ENCODE measurements around the gene TIMP2.
A peak's percentile ranks its signal among the peaks of the same experiment; 100 is the strongest.
"Not testable (repeated sequence)": the region's sequence is repeated elsewhere in the genome, so short reads cannot be mapped to it uniquely, and the experiment has no call there.

TIMP2 gene

DNA sequence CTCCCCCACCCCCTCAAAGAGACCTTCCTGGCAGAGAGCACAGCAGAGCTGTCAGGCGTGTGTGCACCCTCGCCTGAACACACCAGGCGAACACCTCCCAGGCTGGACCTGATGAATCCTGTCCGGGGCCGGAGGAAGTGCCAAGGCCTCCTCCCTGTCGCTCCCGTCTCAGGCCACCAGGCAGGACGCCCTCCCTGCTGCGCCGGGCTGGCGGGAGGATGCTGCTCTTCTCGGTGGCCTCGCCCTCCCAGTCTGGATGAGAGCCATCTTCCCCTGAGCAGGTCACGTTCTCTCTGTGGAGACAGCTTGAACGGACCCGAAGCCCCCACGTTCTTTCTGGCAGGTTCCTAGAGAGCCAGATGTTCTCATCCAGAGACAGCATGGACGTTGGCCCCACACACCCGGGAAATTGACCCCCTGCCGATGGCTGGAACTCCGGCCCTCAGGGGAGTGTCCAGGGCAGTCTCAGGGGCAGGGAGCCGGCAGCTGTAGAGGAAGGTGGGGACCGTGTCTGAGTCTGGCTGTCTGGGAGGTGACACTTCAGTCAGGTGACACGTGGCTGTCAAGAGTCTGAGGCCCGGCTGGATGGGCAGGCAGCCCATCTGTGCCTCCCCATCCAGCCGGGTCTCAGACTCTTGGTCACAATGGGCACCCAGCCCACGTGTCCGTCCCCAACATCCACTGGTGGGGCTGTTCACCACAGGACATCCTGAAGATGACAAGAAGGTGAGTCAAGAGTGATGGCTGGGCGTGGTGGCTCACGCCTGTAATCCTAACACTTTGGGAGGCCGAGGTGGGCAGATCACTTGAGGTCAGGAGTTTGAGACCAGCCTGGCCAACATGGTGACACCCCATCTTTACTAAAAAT, 5.0 kb upstream of the TIMP2 start:
- DNase-seq = no peak

DNA sequence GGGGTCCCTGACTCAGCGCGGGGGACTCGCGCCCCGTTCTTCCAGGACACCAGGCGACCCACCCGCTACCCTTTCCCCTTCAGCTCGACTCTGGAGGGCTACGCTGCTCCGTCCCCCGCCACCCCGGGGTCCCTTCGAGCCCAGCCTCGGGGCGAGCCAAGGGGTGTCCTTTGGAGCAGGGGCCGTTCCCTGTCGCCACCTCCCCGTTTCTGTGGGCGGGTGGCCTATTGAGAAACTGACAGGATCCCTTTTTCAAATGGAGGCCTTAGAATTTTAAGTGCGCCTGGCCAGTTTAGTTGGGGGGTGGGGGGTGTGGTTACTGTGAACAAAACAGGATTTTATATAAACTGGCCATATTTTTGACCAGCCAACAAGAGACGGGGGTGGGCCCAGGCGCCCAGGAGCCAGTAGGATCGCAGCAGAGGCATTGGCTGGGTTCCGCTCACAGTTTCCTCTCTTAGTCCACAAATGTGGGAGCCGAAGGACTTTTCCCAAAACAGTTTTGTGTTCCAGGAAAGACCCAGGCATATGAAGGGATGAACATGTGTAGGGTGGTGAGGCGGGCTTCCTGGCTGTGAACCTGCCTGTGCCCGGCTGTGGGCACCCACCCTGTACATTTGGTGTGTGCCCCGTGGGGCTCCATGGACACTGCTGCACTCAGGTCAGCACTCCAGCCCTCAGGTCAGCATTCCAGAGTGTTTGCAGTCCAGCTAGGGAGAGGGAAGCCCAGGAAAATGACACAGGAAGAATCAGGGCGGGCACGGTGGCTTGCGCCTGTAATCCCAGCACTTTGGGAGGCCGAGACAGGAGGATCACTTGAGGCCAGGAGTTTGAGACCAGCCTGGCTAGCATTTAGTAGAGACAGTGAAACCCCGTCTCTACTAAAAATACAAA, 722 bp upstream of the TIMP2 start:
- DNase-seq = no peak

DNA sequence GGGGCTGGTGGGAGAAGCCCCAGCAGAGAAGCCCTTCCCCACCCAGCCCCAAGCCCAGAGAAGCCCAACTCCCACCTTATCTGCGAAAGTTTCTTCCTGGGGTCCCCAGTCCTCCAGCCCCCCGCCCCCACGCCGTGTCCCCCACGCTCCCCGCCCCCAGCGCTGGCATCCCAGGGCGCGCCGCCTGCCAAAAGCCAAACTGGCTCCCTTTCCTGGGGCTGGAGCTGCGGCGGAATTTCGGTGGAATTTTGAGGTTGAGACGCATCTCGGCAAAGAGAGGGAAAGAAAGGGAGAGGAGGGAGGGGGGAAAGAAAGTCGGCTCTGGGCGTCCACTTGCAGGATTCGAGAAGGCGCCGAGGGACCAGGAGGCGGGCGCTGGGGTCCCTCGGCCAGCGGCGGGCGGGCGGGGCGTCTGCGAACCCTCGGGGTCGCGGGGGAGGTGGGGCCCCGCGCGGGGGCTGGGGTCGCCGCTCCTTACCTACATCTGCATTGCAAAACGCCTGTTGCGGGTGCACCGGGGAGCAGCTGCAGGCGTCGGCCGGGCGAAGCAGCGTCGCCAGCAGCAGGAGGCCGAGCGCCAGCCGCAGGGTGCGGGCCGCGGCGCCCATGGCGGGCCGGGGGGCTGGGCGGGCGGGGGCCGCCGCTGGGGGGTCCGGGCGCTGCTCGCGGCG, 571 bp downstream of the TIMP2 start:
- DNase-seq = no peak

DNA sequence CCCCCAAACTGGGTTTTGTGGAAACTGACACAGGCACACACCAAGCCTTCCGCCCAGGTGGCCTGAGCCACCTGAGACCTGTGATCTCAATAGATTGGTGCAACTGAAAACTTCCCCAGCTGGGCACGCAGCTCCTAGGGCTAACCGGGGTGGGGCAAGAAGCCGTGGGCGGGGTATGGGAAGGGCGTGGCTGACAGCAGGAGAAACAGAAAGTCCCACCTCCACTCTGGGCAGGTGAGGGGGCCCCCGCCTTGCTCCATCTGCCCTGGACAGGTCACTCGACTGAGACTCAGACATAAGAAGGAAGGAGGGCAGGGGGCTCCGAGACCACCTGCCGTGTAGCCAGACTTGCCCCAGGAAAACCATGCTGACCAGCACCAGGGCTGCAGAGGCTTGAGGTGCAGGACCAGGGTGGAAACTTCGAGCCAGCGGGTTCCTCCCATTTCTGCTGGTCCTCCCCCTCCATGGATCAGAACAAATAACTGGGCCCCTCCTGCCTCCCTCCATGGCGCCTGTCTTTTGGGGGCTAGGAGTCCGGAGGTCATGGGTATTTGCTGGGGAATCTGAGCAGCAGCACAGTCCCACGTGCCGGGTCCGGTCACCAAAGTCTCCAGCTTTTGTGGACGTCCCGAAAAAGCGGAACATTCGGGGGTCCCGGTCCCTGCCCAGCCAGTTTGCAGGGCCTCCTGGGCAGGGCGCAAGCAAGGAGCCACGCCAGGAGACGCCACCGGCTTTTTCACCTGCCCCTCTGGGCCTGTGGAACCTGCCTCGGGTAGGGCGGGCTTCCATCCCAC, 1.3 kb downstream of the TIMP2 start:
- DNase-seq = no peak

DNA sequence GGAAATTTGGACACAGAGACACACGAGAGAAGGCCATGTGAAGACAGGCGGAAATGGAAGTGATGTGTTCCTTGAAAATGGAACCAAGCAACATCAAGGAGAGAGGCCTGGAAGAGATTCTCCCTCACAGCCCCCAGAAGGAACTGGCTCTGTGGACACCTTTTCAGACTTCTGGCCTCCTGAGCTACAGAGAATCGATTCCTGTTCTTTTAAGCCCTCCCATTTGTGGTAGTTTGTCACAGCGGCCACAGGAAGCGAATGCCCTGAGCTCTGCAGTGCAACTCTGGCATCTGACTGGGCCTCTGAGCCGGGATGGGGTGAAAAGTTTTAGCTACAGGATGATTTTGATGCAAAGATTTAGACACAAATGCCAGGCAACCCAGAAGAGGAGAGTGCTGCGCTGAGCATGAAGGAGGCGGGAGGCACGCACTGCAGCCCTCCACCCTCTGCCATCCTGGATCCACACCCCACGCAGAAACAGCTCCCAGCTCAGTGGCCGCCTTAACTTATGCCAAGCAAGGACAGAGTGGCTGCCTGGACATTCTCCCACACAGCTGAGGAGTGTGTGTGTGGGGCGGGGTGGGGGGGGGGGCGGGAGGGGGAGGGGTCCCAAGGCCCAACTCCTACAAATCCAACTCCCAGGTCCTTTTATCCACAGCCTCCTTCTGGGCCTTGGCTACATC, 2.2 kb downstream of the TIMP2 start:
- no peak for DNase-seq

DNA sequence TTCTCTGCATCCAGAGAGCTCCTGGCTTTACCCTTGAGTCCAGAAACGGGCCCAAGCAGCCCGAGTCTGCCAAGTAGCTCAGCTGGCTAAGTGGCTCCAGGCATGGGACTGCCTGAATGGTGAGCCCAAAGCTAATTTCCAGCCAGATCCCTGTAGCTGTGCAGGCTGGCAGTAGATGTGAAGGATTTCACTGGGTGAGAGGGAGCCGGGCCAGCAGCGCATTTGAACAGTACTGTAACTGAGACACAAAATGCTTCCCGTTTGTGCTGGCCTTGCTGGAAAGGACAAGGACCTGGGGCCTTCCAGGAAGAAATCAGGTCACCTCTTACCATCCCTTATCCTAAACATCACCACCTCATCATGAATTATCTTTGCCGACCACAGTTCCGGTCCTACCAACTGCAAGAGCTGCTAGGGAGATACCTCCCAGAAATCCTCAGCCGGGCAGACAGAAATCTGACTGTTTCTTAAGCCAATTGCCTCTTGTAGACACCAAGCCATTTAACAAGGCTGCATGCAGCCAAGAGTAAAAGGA, 3.7 kb downstream of the TIMP2 start:
- DNase-seq = no peak

DNA sequence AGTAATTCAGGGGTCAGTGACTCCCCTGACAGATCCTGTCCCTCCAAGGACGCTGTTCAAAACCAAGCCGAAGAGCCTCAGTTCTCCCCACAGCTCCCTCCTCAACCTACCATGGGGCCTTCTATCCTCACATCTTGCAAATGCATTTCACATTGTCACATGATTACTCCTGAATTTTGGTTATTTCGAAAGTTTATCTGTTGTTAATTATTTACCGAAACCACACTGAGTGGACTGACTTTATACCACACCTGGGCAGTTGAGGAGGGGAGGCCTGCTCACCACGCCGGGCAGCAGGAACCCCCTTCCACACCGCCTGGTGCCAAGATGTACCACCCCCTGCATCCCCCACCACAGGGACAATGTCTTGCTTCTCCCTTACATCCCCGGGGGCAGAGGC, 4.7 kb downstream of the TIMP2 start:
- DNase-seq = no peak

DNA sequence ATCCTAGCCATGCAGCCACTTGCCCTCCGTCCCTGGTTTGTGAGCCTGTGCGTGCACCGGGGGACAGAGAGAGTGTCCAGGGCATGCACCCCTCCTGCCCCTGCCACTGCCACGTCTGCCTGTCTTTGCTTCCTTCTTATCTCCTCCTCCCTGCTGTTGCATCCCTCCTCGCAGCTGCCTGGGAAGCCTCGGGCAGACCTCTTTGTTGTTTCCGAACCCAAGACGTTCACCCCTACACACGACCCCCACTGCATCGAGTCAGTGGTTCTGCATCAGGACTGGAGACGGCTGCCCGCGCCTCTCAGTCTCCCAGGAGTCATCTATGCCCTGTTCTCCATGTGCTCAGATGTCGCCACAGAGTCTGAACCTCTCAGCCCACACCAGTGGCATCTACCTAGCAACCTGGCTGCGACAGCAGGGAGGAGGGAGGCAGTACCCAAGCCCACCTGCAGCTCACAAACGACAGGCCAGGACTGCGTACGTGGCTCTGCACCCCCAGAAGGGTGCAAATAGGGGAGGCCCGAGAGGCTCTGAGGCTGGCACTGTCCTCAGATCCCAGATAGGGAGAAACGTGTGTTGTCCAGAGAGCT, 5.2 kb downstream of the TIMP2 start:
- no peak for DNase-seq

DNA sequence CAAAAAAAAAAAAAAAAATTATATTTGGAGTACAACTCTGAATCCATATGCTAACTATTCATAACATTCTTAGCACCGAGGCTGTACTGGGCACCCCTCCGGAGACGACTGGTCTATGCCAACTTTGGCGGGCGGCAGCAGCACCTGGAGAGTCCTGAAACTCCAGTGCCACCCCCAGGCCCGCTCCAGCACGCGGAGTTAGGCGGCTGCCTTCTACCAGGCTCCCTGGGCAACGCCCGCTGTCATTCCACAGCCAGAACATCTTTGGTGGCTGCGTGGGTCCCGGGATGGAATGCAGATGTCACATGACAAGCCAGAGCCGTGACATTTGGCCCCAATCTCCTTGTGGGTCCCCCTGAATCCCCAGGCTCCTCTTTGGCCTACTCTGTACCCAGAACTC, 6.2 kb downstream of the TIMP2 start:
- DNase-seq = no peak

DNA sequence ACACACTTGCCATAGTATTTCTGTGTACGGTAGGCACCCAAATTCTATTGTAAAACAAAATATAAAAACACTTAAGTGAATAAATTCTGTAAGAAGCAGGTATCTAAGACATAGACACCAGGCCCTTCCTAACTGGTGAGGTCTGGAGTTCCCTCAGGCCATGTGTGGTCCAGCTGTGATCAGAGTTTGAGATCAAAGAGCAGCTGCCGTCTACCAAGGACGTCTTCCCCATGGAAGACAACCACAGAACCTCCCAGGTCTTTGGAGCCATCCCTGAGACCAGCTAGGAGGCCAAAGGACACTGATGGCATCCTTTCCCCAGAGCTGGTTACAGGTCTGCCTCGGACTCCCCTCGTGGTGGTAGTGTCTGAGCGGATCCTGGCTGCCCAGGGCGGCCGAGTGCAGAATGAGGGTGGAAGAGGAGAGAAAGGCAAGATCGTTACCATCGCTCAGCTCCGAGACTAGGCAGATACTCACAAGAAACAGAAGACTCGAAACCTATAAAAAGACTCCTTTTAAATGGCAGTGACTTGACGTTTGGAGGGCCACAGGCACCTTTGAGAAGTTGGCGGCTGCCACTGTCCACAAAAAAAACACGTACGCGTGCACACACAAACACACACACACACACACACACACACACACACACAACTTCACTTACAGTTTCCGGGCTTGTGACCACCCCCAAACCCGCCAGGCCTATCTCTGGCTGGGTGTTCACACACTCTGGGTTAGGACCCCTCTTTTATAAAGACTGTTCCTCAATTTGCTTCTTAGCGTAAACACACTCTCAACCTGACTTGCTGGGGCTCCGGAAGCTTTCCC, 7.5 kb downstream of the TIMP2 start:
- no peak for DNase-seq

DNA sequence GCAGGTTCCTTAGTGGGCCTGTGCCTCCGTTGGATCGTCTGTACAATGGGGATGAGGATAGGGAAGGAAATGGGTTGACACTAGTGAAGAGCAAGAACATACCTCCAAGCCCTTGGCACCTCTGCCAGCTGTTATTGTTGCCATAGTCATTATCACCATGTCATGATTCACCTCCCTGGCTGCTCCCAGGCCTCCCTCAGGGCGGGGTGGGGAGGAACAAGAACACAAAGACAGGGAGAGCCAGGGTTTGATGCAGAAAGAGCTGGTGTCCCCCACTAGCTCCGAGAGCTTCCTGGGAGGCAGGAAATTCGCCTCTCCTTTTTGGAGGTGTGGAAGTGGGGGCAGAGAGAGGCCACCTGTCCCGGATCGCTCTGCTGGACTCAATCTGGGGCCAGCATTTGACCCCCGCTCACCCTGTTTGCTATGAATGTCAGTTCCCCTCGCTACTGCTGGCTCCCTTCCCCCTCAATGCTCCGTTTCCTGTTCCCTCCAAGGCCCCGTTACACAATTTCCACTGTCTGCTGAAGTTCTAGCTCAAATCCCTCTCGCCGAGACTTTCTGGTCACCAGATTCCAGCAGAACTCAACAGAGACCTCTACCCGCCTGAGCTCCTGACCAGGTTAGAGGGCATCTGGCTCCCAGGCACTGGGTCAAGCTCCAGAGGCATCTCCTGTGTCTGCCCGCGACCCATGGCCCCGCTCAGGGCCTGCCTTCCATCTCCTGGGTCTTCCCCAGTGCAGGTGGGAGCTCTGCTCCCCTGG, 9.1 kb downstream of the TIMP2 start:
- no peak for DNase-seq

DNA sequence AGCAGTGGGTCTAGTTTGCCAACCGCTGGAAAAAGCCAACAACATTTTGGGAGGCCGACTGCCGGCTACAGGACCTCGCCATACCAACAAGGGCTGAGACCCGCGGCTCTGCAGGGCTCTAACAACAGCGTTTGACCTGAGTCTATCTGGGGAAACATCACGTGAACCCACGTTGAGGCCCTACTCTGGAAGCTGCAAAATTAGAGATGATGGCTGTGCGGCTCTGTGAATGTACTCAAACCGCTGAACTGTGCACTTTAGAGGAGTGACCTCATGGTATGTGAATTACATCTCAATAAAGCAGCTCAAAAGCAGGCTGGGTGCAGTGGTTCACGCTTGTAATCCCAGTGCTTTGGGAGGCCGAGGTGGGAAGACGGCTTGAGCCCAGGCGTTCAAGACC, 12.1 kb downstream of the TIMP2 start:
- no peak for DNase-seq

DNA sequence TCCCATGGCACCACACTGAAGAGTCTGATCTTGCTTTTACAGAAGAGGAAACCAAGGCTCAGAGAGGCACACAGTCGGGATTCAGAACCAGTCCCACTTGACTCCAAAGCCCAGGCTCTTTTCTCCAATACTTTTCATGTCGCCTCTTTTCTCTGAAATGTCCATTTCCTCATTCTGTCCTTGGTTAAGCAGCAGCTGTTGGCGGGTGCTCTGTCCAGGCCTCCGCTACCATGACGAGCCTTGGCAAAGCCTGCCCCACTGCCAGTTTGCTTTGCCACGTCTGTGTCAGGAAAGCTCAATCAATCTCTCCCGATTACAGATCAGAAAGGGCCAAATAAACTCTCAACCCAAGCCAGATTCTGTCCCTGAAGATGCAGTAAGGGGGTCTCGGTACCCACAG, 13.1 kb downstream of the TIMP2 start:
- DNase-seq = no peak

DNA sequence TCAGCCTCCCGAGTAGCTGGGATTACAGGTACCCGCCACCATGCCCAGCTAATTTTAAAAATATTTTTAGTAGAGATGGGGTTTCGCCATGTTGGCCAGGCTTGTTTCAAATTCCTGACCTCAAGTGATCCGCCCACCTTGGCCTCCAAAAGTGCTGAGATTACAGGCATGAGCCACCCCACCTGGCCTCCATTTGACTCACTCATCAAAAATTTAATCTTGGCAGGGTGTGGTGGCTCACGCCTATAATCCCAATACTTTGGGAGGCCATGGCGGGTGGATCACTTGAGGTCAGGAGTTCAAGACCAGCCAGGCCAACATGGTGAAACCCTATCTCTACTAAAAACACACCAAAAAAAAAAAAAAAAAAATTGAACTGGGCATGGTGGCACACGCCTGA, 13.6 kb downstream of the TIMP2 start:
- not testable (repeated sequence) for DNase-seq

DNA sequence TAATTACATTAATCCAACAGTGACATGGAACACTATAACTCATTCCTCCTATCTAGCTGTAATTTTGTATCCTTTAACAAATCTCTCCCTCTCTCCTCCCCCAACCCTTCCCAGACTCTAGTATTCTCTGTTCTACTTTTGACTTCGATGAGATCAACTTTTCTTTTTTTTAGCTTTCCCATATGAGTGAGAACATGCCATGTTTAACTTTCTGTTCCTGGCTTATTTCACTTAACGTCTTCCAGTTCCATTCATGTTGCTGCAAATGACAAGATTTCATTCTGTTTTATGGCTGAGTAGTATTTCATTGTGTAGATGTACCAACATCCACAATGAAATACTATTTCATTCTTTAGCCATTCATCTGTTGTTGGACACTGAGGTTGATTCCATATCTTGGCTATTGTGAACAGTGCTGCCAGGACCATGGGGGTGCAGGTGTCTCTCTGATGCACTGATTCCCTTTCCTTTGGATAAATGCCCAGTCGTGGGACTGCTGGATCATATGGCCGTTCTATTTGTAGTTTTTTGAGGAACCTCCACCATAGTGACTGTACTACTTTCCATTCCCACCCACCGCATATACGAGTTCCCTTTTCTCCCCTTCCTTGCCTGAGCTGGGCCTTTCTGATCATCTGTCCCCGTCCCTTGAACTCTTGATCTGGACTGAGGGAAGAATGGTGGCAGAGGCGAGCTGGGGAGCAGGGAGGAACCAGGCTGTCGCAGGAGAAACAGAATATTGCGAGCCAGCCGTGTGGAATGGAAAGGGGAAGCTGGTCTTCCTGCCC, 14.5 kb downstream of the TIMP2 start:
- DNase-seq = no peak

DNA sequence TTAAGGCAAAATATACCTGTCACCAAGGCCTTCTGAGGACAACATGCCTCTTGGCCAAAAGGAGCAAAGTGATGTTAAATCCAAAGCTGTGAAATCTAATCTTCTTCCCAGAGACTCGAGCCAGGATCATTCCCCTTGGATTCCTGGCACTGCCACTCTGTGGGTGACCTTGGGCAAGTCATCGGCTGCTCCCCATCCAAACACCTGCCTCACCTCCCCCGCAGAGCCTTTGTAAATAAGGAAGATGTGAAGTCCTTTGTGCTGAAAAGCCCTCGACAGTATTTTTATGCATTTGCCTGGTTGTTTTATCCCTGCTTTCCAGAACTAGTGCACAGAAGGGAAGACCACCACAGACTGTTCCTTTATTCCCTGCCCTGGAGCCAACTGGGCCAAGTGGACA, 16.8 kb downstream of the TIMP2 start:
- DNase-seq = no peak

DNA sequence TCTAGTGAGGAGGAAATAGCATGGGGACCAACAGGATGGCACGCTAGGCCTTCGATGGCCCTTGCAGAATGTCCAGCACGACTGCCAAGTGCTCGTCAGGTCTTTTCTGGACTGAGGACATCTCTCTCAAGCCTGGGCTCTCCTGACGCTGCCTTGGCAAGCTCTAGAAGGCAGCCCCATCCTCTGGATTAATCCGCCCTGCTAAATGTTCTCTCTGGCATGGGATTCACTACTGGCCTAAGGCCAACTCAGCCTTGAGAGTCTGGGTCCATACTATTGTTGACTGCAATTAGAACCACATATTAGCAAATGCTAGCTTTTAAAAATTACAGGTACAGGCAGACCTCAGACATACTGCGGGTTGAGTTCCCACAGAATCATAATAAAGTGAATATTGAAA, 19.6 kb downstream of the TIMP2 start:
- peak; percentile 40 for DNase-seq

DNA sequence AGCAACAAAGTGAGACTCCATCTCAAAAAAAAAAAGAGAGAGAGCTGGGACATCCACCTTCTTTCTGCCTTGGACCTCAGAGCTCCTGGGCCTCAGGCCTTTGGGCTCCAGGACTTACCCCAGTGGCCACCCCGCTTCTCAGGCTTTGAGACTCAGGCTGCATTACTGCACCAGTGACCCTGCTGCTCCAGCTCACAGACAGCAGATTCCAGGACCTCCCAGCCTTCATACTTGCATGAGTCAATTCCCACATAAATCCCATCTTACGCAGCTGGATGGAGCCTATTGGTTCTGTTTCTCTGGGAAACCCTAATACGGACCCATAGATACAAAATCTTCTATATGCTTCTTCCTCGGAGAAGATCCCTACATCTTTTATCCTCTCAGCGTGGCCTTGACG, 20.1 kb downstream of the TIMP2 start:
- DNase-seq = no peak

DNA sequence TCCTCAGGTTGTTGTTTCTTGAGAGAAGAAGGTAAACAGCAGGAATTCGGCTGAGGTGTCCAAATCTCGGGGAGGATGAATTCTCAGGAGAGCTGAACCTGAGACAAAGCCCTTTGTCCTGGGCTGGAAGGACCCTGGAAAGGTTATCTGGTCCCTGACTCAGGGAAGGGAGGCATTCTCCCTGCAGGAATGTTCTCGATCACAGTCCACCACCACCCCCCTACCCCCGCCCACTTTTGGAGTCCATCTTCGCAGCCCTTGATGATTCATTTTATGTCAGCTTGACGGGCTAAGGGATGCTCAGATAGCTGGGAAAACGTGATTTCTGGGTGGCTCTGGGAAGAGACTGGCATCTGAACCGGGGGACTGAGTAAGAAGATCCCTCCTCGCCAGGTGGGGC, 20.8 kb downstream of the TIMP2 start:
- DNase-seq = no peak
